DMS53 (cell line): ENCODE results near the gene HOXC9.
A peak's percentile ranks its signal among the peaks of the same experiment; 100 is the strongest.

Experiments used
- DNase-seq: peaks from one replicate; lab custom pipeline; 2025; lab: John Stamatoyannopoulos, UW

The HOXC9 gene

DNA sequence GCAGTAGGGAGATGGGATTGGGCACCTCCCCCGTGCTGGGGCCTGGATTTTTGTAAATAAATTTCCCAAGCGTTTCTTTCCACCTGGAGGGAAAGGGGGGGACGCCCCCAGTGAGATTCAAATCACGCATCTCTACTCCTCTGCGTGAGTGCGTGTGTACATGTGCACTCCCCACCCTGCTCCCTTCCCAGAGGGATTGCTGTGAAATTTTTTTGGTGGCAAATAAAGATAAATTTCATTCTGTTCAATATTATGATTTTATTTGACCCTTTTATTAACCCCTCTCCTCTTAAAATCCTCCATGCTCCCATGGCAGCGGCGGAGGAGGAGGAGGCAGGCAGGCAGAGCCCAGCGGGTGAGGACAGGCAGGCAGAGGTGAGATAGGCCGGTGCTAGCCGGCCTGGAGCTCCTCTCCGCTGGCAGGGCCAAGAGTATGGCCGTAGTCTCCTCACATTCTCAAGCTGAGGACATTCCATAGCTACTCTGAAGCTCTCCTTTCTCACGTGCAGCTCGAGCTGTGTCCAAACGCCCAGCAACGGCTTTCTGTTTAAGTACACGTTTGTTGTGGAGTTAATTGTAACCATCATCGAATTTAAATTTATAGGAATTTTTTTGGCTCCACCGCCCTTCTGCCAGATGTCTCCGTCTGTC is 23.7 kb upstream of the HOXC9 start:
- no peak for DNase-seq

DNA sequence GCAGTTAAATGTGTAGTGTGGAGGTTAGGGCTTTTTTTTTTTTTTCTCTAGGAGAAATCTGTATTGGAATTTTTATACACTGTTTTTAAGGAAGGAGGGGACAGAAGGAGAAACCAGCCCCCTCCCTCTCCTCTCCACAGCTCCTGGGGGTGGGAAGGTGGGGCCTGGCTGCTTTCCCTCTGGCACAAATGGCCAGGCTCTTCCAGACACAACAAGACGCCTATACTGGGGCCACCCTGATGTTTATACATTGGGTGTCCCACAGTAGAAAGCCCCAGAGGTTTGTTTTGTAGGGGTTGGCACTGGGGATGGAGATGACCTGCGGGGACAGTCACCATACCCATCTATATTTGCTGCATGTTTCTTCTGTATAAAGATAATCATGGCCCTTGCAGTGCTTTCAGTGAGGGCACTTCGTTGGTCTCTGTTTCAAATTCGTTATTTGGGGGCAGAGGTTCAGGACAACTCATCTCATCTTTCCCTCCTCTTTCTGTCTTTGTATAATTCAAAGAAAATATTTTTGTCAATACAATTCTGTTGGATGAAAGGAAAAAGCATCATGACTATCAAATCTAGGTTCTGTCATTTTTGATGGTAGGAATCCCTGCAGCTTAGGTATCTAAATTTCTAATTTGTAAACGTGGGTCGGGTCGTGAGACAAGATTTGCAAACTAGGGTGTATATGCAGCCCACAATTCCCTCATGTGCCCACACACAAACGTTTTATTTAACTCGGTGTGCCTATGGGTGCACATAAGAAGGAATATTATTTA is 23.0 kb upstream of the HOXC9 start:
- DNase-seq = no peak

DNA sequence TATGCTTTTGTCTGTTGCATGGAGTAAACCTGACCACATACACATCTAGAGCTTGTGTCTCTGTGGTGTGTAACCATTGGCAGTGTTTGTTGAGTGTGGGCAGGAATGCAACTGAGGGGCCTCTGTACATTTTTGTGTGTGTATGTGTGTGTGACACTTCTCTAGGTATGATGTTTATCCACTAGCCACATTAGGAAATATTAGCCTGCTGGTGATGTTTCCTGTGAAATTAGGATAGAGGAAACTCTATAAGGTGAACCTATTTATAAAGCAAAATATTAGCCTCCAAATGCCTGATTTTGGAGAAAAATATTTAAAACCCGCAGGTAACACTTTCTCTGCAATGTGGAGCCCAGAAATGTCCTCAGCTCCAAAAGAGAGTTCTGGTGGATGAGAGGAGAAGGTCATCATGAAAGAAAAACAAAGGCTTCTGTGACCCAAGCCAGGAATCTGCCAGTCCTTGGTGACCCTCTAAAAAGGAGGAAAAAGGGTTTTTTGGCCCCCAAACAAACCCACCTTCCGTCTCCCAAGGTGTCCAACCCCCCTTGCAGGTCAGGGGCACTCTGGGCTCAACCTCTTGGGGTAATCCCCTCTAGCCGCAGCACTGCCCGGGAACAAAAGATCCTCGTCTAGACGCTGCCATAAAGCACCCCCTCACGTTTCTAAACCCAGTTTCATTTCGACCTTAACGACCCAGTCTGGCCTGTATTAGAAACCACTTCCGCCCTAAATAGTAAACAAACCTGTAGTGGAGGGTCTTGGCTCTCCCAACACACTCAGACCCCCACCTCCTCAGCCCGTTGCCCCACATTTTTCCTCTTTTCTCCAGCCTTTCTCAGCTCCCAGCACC is 22.1 kb upstream of the HOXC9 start:
- no peak for DNase-seq

DNA sequence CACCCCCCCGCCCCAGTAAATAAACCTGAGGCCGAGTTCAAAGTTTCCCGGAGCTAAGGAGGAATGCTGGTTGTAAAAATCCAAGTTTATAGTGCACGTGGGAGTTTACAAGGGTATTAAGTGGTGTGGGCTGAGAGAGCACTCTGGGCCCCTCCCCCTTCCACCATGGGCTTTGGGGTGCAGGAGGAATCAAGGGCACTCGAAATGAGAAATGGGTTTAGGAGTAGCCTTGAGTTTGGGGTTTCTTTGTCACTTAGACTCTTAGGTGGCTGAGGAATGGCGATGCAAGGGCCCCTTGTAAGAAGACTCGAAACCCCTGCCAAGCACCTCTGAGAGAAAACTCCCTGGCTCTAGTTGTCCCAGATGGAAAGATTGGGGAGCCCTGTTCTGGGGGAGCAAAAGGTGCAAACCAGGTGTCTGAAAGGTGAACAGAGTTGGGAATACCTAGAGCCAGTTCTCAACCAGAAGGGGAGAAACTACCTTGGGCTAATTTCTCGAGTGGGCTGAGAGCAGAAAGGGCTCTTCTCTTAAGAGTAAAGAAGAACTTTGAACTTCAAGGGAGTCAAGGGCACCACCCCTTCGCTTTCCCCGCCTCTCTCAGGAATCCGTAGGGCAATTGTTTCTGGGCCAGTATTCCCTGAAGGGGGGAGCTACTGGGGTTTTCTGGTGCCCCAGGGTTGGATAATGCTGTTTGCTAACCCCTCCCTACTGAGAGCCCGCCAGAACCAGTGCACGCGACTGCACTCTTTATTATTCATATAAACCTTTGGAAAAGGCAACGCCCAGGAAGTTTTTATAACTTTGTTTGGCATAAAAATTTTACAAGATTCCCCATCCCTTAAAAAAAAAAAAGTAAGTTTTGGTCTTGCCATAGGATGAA is 21.2 kb upstream of the HOXC9 start:
- DNase-seq = no peak

DNA sequence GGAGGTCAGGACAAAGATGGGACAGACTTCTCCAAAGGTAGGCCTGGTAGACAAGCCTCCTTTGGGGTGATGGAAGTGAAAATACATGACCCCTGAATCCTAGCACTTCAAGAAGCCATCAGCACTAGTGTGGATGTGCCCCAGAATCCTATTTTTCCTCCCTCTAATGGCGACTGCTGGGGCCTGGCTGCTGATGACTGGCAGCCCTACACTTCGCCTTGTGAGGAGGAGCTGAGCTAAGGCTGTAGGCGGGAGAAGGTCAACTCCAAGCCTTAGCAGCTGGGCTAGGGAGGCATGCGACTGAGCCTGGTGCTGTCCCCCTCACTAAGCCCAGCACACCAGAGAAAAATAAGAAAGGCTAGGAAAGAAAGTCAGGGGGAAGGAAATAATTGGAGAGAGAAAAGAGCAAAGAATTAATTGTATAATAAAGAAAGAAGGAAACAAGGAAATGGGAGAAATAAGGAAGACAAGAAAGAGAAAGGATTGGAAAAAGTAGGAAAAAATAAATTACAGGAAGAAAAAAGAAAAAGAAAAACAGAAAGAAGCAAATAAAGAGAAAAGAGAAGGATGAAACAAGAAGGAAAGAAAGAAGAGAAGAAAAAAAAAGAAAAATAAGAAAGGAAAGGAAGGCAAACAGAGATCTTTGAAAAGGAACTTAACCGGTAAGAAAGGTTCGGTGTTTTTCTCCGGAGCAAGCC is 19.7 kb upstream of the HOXC9 start:
- DNase-seq = no peak

DNA sequence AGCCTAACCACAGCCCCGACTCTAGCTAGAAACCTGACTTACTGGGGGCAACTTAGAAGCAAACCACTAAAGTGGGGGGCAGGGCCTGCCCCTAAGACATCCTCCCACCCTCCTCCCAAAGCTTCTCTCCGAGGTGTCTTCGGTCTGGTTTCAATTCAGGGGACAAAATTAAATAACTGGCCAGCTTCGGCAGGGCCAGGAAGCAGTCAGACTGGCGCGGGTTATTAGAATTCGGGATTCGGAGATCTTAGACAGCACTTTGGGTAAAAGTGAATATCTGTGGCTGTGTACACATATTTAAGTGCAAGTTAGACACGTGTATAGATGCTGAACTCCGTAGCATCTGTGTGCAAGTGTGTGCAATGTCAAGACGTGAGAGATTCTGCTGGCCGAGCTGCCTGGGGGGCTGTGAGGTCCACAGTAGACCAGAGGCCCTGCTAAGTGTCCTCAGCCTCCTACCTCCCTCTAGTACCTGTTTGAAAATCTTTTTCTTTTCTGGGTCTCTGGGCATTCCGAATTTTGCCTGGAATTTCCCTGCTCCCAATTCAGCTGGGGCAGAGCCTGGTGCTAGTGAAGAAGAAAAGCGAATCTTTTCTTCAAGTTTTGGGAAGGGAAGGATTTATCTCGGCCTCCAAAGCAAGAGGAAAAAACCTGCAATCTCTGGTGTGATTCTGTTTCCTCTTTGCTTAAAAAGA is 19.0 kb upstream of the HOXC9 start:
- DNase-seq = no peak

DNA sequence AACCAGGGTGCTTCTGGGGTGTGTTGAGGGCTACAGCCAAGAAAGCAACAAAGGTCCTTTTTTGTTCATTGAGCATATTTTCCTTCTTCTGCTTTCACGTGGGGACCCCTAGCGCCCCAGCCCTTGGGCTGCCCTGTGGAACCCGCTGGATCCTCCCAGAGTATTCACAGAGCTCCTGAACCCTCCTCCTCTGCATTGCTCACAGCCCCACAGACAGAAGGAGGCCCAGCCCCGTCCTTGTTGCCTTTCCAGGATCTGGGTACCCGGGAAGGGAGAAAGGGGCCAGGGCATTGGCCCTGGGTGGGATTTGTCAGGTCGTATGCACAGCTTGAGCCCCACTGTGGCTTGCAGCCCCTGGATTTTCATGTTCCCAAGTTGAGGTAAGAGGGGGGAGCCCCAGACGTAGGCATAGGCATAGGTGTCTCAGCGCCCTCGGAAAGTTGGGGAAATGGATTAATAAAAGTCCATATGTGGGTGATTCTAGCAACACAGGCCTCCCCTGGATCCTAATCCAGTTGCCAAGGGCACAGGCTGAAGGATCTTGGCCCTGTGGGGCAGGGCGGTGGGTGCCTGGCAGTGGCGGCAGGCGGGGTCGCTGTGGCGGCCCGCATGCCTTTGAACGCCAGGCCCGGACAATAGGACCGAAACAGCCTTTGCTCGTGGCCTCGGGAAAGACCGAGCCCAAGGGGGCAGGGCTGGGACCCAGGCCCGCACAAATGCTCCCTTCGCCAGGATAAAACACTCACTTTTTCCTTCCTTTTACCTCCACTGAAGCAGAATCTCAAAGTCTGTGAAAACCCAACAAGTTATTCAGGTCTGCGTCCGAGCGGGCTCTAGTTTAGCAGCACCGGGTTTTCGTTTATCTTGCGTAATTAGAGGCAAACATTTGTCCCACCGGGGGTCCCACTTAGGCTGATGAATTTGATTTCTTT is 18.1 kb upstream of the HOXC9 start:
- DNase-seq = no peak

DNA sequence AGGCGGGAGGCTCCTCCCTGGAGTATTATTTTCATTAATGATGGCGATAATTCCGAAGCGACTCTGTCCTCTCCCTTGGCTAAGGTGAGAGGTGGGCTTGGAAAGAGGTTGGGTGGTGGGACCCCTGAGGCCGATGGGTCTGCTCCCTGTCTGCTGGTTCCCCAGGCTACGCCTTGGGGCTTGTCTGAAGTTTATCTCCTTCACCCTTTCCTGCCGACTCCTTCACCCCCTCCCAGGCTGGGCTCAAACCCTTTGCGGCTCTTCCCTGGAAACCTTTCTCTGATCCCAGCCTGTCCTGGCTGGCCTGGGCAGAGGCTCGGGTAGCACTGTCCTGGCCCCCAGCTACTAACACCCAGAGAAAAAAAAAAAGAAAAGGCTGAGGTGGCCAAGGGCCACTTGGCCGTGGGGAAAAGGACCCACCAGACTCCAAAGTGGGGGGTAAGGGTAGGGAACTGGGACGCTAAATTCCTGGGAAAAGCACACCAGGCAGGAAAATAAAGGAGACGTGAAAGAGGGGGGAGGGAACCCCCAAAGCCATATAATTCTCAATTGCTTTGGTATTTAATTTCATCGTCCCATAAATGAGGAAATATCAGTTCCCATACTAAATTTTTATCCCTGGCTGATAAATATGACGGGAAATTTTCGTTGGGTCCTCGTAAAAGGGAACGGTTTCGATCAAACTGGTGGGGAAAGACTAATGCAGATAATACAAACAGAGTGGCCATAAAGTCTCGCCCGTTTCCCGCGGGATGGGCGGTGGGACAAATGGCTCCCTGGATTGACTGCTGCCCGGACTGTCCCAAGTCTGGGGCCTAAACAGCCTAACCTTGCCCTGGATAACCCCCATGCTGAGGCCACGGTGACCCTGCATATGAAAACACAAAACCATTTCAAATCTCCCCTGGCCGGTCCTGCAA is 17.1 kb upstream of the HOXC9 start:
- no peak for DNase-seq

DNA sequence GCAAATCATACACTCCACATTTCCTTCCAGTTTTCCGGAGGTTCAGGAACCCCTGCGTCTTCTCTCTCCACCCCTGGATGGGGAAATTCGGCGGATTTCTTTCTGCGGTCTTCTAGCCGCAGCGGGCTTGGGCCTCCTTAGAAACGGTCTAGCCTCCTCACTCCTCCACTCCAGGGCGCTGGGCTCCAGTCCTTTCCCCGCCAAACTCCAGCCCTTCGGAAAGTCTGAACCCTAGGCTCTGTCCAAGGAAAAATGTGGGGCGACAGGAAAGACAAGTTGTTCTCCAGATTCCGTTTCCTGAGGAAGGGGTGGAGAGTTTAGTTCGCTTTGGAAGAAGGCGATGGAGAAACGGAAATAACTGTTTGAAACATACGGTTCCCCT is 16.4 kb upstream of the HOXC9 start:
- no peak for DNase-seq

DNA sequence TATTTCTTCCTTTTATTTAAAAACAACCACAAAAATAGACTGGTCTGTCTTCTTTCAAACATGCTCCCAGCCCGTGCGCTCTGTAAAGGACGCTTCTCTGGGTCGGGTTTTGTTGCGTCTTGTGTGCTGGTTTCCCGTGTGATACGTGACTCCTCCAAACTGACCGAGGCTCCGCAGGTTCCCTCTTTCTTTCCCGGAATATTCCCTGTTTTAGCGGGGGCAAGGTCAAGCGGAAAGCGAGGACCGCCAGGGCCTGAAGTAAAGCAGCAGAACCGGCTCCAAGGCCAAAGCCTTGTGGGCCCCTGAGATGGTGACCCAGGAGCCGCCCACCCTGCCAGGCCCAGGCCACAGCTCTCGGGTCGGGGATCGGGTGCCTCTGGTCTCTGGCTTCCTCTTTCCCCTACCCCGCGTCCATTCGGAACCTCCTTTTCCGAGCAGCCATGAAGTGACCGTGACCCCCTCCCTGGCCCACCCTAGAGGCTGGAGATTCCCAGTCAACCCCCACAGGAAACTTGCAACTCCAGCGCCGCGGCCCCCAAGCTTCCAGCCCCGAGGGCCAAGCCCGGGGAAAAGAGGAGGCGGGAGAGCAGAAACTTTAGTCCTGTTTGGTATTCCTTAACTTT is 15.9 kb upstream of the HOXC9 start:
- no peak for DNase-seq

DNA sequence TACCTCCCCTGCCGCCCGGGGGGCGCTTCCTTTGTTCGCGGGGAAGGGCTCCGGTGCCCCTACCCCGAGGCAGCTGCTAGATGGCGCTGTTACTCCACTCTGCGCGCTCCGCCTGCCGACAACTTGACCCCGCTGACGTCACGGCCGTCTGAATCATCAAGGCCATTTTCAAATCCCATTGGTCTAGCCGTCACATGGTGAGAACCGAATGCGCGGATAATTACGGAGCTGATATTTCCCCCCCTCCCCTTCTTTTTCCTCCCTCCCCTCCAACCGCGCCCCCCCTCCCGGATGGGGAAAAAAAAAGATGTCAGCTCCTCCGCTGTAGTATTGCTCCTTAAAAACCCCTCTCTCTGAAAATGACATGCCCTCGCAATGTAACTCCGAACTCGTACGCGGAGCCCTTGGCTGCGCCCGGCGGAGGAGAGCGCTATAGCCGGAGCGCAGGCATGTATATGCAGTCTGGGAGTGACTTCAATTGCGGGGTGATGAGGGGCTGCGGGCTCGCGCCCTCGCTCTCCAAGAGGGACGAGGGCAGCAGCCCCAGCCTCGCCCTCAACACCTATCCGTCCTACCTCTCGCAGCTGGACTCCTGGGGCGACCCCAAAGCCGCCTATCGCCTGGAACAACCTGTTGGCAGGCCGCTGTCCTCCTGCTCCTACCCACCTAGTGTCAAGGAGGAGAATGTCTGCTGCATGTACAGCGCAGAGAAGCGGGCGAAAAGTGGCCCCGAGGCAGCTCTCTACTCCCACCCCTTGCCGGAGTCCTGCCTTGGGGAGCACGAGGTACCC is 14.9 kb upstream of the HOXC9 start, which contains the start of gene HOXC10:
Gene HOXC10, plus strand, starts transcription at position 246 of the 791 bp plus-strand sequence. Its CDS starts 114 bp downstream, at position 360.
- peak; percentile 63 for DNase-seq

DNA sequence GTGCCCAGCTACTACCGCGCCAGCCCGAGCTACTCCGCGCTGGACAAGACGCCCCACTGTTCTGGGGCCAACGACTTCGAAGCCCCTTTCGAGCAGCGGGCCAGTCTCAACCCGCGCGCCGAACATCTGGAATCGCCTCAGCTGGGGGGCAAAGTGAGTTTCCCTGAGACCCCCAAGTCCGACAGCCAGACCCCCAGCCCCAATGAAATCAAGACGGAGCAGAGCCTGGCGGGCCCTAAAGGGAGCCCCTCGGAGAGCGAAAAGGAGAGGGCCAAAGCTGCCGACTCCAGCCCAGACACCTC is 14.3 kb upstream of the HOXC9 start:
- no peak for DNase-seq

DNA sequence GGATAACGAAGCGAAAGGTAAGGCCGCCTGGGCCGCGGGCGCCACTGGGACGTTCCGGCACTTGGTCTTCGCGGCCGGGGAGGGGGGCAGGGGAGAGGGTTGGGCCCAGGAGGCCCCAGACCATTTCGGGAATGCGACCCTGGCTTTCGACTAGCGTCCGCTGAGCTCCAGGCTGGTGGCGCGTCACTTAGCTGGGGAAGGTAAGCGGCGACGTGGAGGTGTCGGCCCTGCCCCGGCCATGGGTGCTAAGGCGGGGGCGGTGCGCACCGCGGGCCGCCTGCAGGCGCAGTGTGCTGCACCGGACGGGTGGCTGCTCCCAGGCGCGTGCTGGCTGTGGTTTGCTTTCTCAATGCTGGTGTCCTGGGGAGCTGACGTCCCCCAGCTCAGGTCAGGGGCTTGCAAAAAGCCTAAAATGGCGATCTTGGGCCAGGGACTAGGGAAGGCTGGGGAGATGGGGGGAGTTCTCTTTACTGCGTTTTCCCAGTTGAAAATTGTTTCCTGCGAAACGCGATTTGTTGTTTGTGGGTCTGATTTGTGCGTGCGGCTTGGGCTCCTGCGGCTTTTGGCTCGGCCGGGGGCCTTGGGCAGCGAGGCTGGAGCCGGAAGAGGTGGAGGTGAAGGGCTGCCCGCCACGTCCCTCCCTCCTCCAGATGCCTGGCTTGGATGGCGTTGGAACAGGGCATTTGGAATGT is 13.8 kb upstream of the HOXC9 start:
- DNase-seq = no peak

DNA sequence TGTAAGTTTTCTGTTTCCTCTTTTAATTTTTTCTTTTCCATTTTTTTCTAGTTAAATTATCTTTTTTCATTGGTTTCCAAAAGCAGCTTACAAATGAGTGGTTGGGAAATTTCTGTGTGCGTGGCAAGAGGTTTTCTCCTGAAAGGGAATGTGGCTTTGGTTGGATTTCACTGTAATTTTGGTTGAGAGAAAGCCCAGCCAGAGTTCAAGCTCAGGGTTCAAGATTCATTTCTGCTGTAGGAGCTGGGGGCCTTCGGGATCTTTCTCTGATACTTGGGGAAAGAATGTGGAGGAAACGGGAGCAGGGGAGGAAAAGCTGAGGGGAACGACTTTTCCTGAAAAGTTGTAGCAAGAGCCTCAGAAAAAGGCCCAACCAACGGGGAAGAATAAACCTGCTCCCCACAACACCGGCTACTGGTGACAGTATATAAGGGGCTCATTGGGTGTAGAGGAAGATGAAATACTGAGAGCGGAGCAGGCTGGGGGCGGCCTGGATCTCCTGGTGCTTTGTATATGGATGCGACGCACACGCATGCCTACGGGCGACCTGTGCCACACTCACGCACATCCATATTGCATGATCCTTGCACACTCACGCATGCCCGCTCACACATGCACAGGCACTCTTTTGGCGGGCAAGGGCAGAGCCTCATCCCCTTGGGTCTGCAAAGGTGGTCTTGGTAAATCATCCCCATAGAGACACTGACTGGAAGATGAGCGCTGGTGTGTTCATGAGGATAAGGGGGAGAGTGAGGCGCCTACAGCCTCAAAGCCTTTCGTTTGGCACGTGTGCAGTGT is 13.1 kb upstream of the HOXC9 start:
- DNase-seq = no peak

DNA sequence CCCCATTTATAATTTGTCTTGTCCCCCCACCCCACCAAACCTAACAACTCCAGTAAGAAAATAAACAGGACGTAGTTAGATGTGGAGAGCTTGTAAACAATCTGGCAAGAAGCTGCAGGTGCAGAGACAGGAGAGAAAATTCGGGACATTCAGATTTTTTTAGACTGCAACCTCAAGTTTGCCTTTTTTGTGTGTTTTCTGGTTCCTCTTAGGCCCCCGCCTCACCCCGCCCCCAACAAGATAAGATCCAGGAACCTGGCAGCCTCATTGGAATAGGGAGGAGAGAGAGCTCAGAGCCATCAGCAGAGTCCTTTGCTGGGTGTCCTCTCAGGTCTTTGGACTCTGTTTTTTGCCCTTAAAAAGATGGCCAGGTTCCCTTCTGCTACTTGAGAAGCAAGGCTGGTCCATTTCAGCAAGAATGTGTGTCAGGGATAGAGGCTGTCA is 12.2 kb upstream of the HOXC9 start:
- DNase-seq = no peak
